Spinal cord (tissue), 10 donors: ENCODE data around the gene OTOG. TPM values are rescaled to one million over a fixed set of nuclear protein-coding genes. Genes with fewer than 3 reads are reported as not detected.

Experiments
- DNase-seq, 6 donors: peaks; one replicate each; pipeline versions ENCODE4 v3.0.0 to v3.0.0-alpha.2; 2013 to 2015; ENCODE audit warnings: low spot score in 6 of 6, low read depth in 4 of 6
- H3K27ac ChIP-seq: one replicate; pipeline ENCODE4 v1.5.1; 2013; ENCODE audit warnings: low read depth, low read length, control low read depth
- H3K27me3 ChIP-seq: one replicate; pipeline ENCODE4 v1.6.1; 2013; ENCODE audit warnings: low read length; ENCODE audit not compliant: control insufficient read depth, insufficient read depth
- H3K36me3 ChIP-seq: one replicate; pipeline ENCODE4 v1.6.1; 2013; ENCODE audit warnings: low read length; ENCODE audit not compliant: control insufficient read depth, insufficient read depth
- H3K4me1 ChIP-seq: one replicate; pipeline ENCODE4 v1.6.1; 2013; ENCODE audit warnings: low read length; ENCODE audit not compliant: control insufficient read depth, insufficient read depth
- H3K4me3 ChIP-seq: one replicate; pipeline ENCODE4 v1.5.1; 2013; ENCODE audit warnings: low read depth, low read length, control low read depth
- H3K9me3 ChIP-seq: one replicate; pipeline ENCODE4 v1.6.1; 2013; ENCODE audit warnings: low read length; ENCODE audit not compliant: control insufficient read depth, insufficient read depth
- WGBS: methylation state at CpG from one replicate; pipeline ENCODE4 v1.1.5; 2013; ENCODE audit warnings: missing lambda C conversion rate; ENCODE audit not compliant: insufficient coverage; 5-methylcytosine and 5-hydroxymethylcytosine counted together
- polyA plus RNA-seq, 2 donors: library from polyadenylated mRNA; unstranded; fragments of 120-200 nt; gene quantifications; one replicate each; pipeline ENCODE4 v1.2.1, GENCODE V29; 2013; ENCODE audit not compliant: insufficient read length in 2 of 2
- total RNA-seq, 2 donors: library from RNA; depleted of rRNA in 1 of 2; stranded (reverse); fragments of 120-200 nt in 1 of 2; fragments of >200 nt in 1 of 2; gene quantifications; one replicate each; pipeline versions ENCODE4 v1.2.3 to v1.2.4, GENCODE V29; 2013 to 2014
- donor health status: healthy.

Gene OTOG
- total and polyA plus RNA-seq, 4 donors = under 0.01 to 1.3 (median 0.23) TPM; not detected in 1

- DNase-seq = no peak
- H3K27me3 ChIP-seq = no peaks in the 10 kb centered on the region
- 87% methylated on average over 11 of the region's 20 CpGs for WGBS
- no peak overlapping the region for H3K4me3 ChIP-seq
- peaks cover 39% of the 10 kb centered on the region for H3K4me1 ChIP-seq
- peaks cover 2% of the 10 kb centered on the region for H3K36me3 ChIP-seq
- H3K27ac ChIP-seq = no peak overlapping the region
- H3K9me3 ChIP-seq = no peaks in the 10 kb centered on the region
These were observed 20.0 kb upstream of the OTOG start for GRCh38 chr11:17526931-17527627.

DNA sequence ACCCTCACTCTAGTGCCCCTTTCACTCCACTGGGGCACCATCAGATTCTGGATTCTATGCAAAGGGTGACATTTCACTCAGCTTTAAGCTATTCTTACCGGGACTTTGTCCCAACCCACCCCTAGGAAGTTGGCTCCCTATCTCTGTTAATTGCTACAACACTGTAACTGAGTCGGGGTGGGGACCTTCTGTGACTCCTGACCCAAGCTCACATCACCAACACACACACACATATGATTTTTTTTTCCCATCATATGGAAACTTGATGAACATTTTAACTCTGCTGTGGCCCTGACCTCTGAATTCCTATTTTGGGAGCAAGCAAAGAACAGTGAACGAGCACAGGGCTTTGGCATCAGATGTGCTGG, 19.4 kb upstream of the OTOG start:
- WGBS = 84% methylated on average over 3 of the region's 3 CpGs
- Histone ChIP-seq H3K4me3 (no peak overlapping the region), H3K27me3 (no peaks in the 10 kb centered on the region), H3K36me3 (peaks cover 2% of the 10 kb centered on the region), H3K27ac (no peak overlapping the region), H3K9me3 (no peaks in the 10 kb centered on the region), H3K4me1 (peaks cover 39% of the 10 kb centered on the region)
- DNase-seq = no peak

GRCh38 chr11:17528181-17528691, 18.8 kb upstream of the OTOG start:
- H3K27ac ChIP-seq = no peak overlapping the region
- 75% methylated on average over 9 of the region's 9 CpGs for WGBS

DNA sequence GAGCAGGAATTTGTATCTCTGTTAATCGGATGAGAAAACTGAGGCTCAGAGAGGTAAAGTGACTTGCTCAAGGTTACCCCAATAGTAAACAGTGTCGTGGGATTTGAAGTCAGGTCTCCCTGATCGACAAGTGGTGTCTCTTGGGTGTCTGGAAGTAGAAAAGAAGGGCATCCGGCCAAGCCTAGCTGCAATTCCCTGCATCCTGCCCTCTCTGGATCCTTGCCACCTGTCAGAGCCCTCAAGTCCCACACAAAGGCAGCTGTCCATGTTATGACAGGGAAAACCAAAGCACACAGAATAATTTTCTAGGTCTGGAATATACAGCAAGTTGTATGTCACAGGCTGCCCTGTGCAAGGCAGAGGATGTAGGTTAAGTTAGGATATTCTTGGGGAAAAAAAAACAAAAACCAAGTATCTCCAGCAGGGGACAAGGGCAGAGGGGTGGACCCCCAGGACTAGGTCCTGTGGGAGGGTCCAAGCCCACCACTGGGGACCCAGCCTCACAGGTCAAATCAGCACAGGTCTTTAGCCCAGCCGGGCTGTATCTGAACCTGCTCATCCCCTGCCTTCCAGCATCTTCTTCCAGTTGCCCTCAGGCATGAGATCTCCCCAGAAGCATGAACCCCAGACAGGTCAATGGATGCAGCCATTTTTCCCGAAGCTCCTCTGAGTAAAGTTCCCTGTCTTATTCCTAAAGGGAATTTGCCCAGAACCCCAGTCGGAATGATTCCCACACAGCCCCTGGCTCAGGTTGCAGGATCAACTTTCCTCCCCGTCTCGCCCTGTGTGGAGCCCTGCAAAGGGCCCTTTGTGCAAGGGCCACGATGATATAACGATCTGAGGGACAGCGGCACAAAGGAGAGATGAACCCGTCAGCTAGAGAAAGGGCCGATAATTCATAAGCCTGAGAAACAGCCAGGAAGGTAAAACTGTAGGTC, 17.9 kb upstream of the OTOG start:
- peak in 2 of 6 donors; percentile 42 to 85 for DNase-seq
- 43% methylated on average over 13 of the region's 14 CpGs for WGBS

More at GRCh38 chr11:17528181-17528691, 18.8 kb upstream of the OTOG start:
- Histone ChIP-seq H3K4me3 (no peak overlapping the region), H3K36me3 (peaks cover 2% of the 10 kb centered on the region), H3K9me3 (no peaks in the 10 kb centered on the region), H3K27me3 (no peaks in the 10 kb centered on the region), H3K4me1 (peaks cover 39% of the 10 kb centered on the region)
- peak in 3 of 6 donors; percentile 19 to 77 (median 74) for DNase-seq

GRCh38 chr11:17529844-17530185, 17.2 kb upstream of the OTOG start:
- Histone ChIP-seq H3K36me3 (peaks cover 2% of the 10 kb centered on the region), H3K4me3 (no peak overlapping the region), H3K9me3 (no peaks in the 10 kb centered on the region), H3K27ac (peak overlapping the region; percentile 88), H3K4me1 (peaks cover 39% of the 10 kb centered on the region), H3K27me3 (no peaks in the 10 kb centered on the region)
- peak; percentile 23 to 92 (median 54) for DNase-seq
- WGBS = 4% methylated on average over 4 of the region's 10 CpGs

More for the DNA sequence above, 17.9 kb upstream of the OTOG start:
- Histone ChIP-seq H3K4me1 (peaks cover 39% of the 10 kb centered on the region), H3K9me3 (no peaks in the 10 kb centered on the region), H3K36me3 (peaks cover 2% of the 10 kb centered on the region), H3K4me3 (no peak overlapping the region), H3K27me3 (no peaks in the 10 kb centered on the region), H3K27ac (peak overlapping the region; percentile 88)

DNA sequence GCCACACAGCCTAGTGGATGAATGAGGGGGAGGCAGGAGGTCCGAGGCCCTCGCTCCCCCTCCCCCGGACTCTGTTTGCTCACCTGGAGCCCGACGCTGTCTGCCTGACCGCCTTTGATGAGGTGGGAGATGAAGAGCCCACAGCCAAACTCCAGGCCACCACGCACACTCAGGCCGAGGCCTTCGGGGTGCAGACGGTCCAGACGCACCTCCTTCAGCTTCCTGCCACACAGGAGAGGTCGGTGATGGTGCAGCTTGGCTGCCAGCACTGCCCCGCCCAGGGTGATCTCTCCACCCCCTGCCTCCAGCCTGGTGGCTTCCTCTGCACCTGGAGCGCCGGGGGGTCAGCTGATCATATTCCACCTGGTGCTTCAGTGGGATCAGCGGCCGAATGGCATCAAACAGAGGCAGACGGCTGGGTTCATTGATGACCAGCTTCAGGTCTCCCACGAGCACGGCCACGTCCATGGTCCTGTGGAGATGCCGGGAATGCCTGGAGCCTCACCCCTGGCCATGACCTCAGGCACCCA, 15.9 kb upstream of the OTOG start:
- WGBS = 90% methylated on average over 22 of the region's 22 CpGs
- Histone ChIP-seq H3K27me3 (no peaks in the 10 kb centered on the region), H3K36me3 (peaks cover 2% of the 10 kb centered on the region), H3K9me3 (no peaks in the 10 kb centered on the region), H3K27ac (no peak overlapping the region), H3K4me1 (peaks cover 39% of the 10 kb centered on the region), H3K4me3 (no peak overlapping the region)
- DNase-seq = no peak

- no peak overlapping the region for H3K4me3 ChIP-seq
- no peaks in the 10 kb centered on the region for H3K9me3 ChIP-seq
- H3K36me3 ChIP-seq = no peaks in the 10 kb centered on the region
- H3K27me3 ChIP-seq = no peaks in the 10 kb centered on the region
- WGBS = 65% methylated on average over 5 of the region's 6 CpGs
- no peak overlapping the region for H3K27ac ChIP-seq
- peak in 1 of 6 donors; percentile 63 for DNase-seq
- H3K4me1 ChIP-seq = peaks cover 39% of the 10 kb centered on the region
These were observed 15.4 kb upstream of the OTOG start for GRCh38 chr11:17531636-17532113.

DNA sequence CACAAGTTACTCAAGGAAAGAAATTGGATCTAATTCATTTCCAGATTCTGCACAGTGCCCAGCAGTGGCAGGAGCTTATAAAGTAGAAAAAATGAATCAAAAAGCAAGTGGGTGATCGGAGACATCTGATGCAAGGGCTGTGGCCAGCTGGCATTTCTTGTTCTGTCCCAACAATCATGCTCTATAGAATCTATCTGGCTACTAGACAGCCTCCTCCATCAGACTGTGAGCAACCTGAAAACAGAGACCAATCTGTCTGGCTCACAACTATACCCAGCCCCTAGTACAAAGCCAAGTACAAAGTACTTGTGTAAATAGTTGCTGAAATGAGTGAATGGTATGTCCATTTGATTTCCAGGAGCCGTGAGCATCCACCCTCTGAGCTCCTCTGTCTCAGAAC, 14.3 kb upstream of the OTOG start:
- Histone ChIP-seq H3K36me3 (no peaks in the 10 kb centered on the region), H3K27me3 (no peaks in the 10 kb centered on the region), H3K27ac (no peak overlapping the region), H3K4me3 (no peak overlapping the region), H3K9me3 (no peaks in the 10 kb centered on the region), H3K4me1 (peaks cover 38% of the 10 kb centered on the region)
- no peak for DNase-seq
- WGBS = 70% methylated on average over 2 of the region's 2 CpGs

- Histone ChIP-seq H3K27ac (no peak overlapping the region), H3K4me1 (peaks cover 33% of the 10 kb centered on the region), H3K9me3 (no peaks in the 10 kb centered on the region), H3K4me3 (no peak overlapping the region), H3K36me3 (no peaks in the 10 kb centered on the region), H3K27me3 (no peaks in the 10 kb centered on the region)
- no peak for DNase-seq
- 88% methylated on average over 5 of the region's 6 CpGs for WGBS
These were observed 13.7 kb upstream of the OTOG start for GRCh38 chr11:17533341-17533740.
